HCT116 (cell line): ENCODE data around the gene SKI. TPM values are rescaled to one million over a fixed set of nuclear protein-coding genes. Genes with fewer than 3 reads are reported as not detected.

ENCODE experiments used
- ATAC-seq: fragments of 200-7000 bp; cut with Tn5 transposase; 2 replicates; pipeline ENCODE4 v1.9.1; 2020; ENCODE audit warnings: mild to moderate bottlenecking, moderate library complexity
- BruUV-seq: library from RNA; stranded (reverse); fragments of 400-500 nt; replicated peaks from 2 replicates; lab custom pipeline; 2021; lab: Mats Ljungman, UMichigan
- CTCF ChIA-PET: fragments of 300-600 bp; sonication (Branson Sonifier 250); formaldehyde crosslinking; loops from one replicate; lab custom pipeline; 2021; ENCODE audit warnings: antibody characterized with exemption; lab: Charles Lee
- POLR2A ChIA-PET: fragments of 300-600, 350-600 bp; sonication (Branson Sonifier 250); formaldehyde crosslinking; loops from one replicate; lab custom pipeline; 2021; ENCODE audit warnings: antibody characterized with exemption; lab: Charles Lee
- RAD21 ChIA-PET, 2 experiments: fragments of 300-600 bp; sonication (Branson Sonifier 250); formaldehyde crosslinking; loops; one replicate each; lab custom pipeline; 2023; ENCODE audit warnings: low total read pairs in 2 of 2; ENCODE audit not compliant: uncharacterized antibody in 2 of 2, unreplicated experiment in 2 of 2, low non-redundant PET in 1 of 2; lab: Charles Lee
- DNase-seq: peaks from one replicate; pipeline ENCODE4 v3.0.0-alpha.2; 2010; ENCODE audit warnings: low read depth, low spot score
- H2AFZ ChIP-seq: fragments of 200-600 bp; shearing (Covaris generic), sonication (generic); 2 replicates; pipeline ENCODE4 v1.6.1; 2017; ENCODE audit warnings: low read depth, mixed run types, mixed read lengths, antibody characterized with exemption, low read length; ENCODE audit not compliant: poor library complexity, severe bottlenecking
- H3K27ac ChIP-seq: 2 replicates; pipeline ENCODE4 v1.5.1; 2012; ENCODE audit warnings: low read depth, low read length
- H3K27me3 ChIP-seq: fragments of 200-600 bp; sonication (generic); 2 replicates; pipeline ENCODE4 v1.6.1; 2016; ENCODE audit warnings: mixed run types, low read length, mixed read lengths; ENCODE audit not compliant: insufficient read depth
- H3K36me3 ChIP-seq, 2 experiments: fragments of 200-500 bp in 1 of 2; fragments of 200-600 bp in 1 of 2; sonication (Bioruptor generic) in 1 of 2; sonication (generic) in 1 of 2; 2 replicates each; pipeline versions ENCODE4 v1.5.1 to v1.6.1; 2014 to 2016; ENCODE audit warnings: low read length in 2 of 2, inconsistent platforms in 1 of 2, mixed read lengths in 1 of 2, mixed run types in 1 of 2; ENCODE audit not compliant: insufficient read depth in 2 of 2, control insufficient read depth in 1 of 2
- H3K4me1 ChIP-seq, 2 experiments: fragments of 200-600 bp in 1 of 2; sonication (generic) in 1 of 2; 2 replicates each; pipeline versions ENCODE4 v1.5.1 to v1.6.1; 2012 to 2017; ENCODE audit warnings: low read length in 2 of 2, inconsistent platforms in 1 of 2, mild to moderate bottlenecking in 1 of 2, mixed read lengths in 1 of 2, mixed run types in 1 of 2, moderate library complexity in 1 of 2; ENCODE audit not compliant: insufficient read depth in 2 of 2, control insufficient read depth in 1 of 2
- H3K4me2 ChIP-seq: fragments of 200-600 bp; sonication (generic); 2 replicates; pipeline ENCODE4 v1.6.1; 2017; ENCODE audit warnings: mixed run types, low read length, mixed read lengths
- H3K4me3 ChIP-seq, 2 experiments: fragments of 200-600 bp in 1 of 2; sonication (generic) in 1 of 2; replicated peaks in 1 of 2; 2 replicates each; pipeline ENCODE4 v1.5.1; 2011 to 2016; ENCODE audit warnings: low read length in 2 of 2, control low read depth in 1 of 2, low read depth in 1 of 2, mild to moderate bottlenecking in 1 of 2, mixed read lengths in 1 of 2, mixed run types in 1 of 2
- H3K79me2 ChIP-seq: fragments of 200-600 bp; sonication (generic); 2 replicates; pipeline ENCODE4 v1.6.1; 2017; ENCODE audit warnings: mild to moderate bottlenecking, mixed run types, low read length, moderate library complexity, mixed read lengths; ENCODE audit not compliant: insufficient read depth
- H3K9ac ChIP-seq: fragments of 200-600 bp; sonication (generic); 2 replicates; pipeline ENCODE4 v1.6.1; 2016; ENCODE audit warnings: low read length, mixed read lengths
- H3K9me2 ChIP-seq: fragments of 200-600 bp; sonication (generic), shearing (Covaris generic); 2 replicates; pipeline ENCODE4 v1.6.1; 2017; ENCODE audit warnings: mixed run types, mild to moderate bottlenecking, moderate library complexity; ENCODE audit not compliant: insufficient read depth
- H3K9me3 ChIP-seq, 2 experiments: fragments of 200-500 bp in 1 of 2; fragments of 200-600 bp in 1 of 2; sonication (Bioruptor generic) in 1 of 2; sonication (generic) in 1 of 2; 2 replicates each; pipeline ENCODE4 v1.6.1; 2014 to 2017; ENCODE audit warnings: low read length in 2 of 2, mixed read lengths in 2 of 2, inconsistent platforms in 1 of 2, low read depth in 1 of 2, mild to moderate bottlenecking in 1 of 2, mixed run types in 1 of 2, moderate library complexity in 1 of 2; ENCODE audit not compliant: control insufficient read depth in 1 of 2, insufficient read depth in 1 of 2
- H4K20me1 ChIP-seq: fragments of 200-600 bp; sonication (generic), shearing (Covaris generic); 2 replicates; pipeline ENCODE4 v1.6.1; 2017; ENCODE audit warnings: mixed run types, mild to moderate bottlenecking, moderate library complexity; ENCODE audit not compliant: insufficient read depth
- ATF3 ChIP-seq: IDR thresholded peaks from 2 replicates; pipeline ENCODE4 v1.6.1; 2012
- CBX3 ChIP-seq: IDR thresholded peaks from 2 replicates; pipeline ENCODE4 v1.6.1; 2012; ENCODE audit warnings: low read depth
- CTCF ChIP-seq, 3 experiments: fragments of 200-600 bp in 1 of 3; sonication (generic) in 1 of 3; IDR thresholded peaks in 2 of 3; conservative IDR thresholded peaks in 1 of 3; 2 replicates each; pipeline ENCODE4 v1.5.1; 2012 to 2017; ENCODE audit warnings: low read depth in 2 of 3, low read length in 2 of 3, antibody characterized with exemption in 1 of 3, borderline replicate concordance in 1 of 3, control low read depth in 1 of 3, mild to moderate bottlenecking in 1 of 3, mixed read lengths in 1 of 3, mixed run types in 1 of 3, moderate library complexity in 1 of 3; ENCODE audit not compliant: insufficient read depth in 1 of 3
- ELF1 ChIP-seq: IDR thresholded peaks from 2 replicates; pipeline ENCODE4 v1.6.1; 2012; ENCODE audit warnings: low read depth, borderline replicate concordance
- EZH2 ChIP-seq: fragments of 200-600 bp; sonication (generic); IDR thresholded peaks from 2 replicates; pipeline ENCODE4 v1.6.1; 2017; ENCODE audit warnings: antibody characterized with exemption, mixed run types
- POLR2AphosphoS5 ChIP-seq: IDR thresholded peaks from 2 replicates; pipeline ENCODE4 v1.6.1; 2011; ENCODE audit warnings: mild to moderate bottlenecking, low read depth, low read length, moderate library complexity
- RAD21 ChIP-seq: IDR thresholded peaks from 2 replicates; pipeline ENCODE4 v1.6.1; 2012; ENCODE audit warnings: low read depth, mild to moderate bottlenecking
- SP1 ChIP-seq: IDR thresholded peaks from 2 replicates; pipeline ENCODE4 v1.6.1; 2012; ENCODE audit warnings: low read depth
- YY1 ChIP-seq: IDR thresholded peaks from 2 replicates; pipeline ENCODE4 v1.6.1; 2011; ENCODE audit warnings: low read length, low read depth, moderate library complexity, mild to moderate bottlenecking; ENCODE audit not compliant: insufficient replicate concordance; ENCODE audit errors: extremely low read depth
- ZBTB33 ChIP-seq: IDR thresholded peaks from 2 replicates; pipeline ENCODE4 v1.6.1; 2011; ENCODE audit warnings: mild to moderate bottlenecking, low read length, moderate library complexity; ENCODE audit not compliant: insufficient replicate concordance; ENCODE audit errors: extremely low read depth
- intact Hi-C: fragments of 100-400 bp; cut with micrococcal nuclease; formaldehyde crosslinking; loops from 2 replicates; pipeline ENCODE4 v1.10.0; 2022
- total RNA-seq: library from RNA; stranded (reverse); gene quantifications from one replicate; pipeline ENCODE4 v1.2.1, GENCODE V29; 2021; ENCODE audit not compliant: unreplicated experiment

Gene SKI
- total RNA-seq, 1 experiment from 2014 or later = 56.2 TPM

GRCh38 chr1:2298685-2299084 lies 70.6 kb downstream of the SKI start:
- Histone ChIP-seq H3K36me3 (0 out of 4 replicates have a peak, but pooled peaks cover 3 to 4% of the 10 kb centered on the region in 2 experiments), H3K4me3 (no peak overlapping the region), H3K9me3 (no peaks in the 10 kb centered on the region), H4K20me1 (no peaks in the 10 kb centered on the region), H2AFZ (no peak overlapping the region), H3K27ac (no peak overlapping the region), H3K4me2 (no peak overlapping the region), H3K9ac (no peak overlapping the region), H3K9me2 (no peaks in the 10 kb centered on the region), H3K27me3 (no peaks in the 10 kb centered on the region), H3K4me1 (no peaks in the 10 kb centered on the region), H3K79me2 (peaks cover 90% of the 10 kb centered on the region)
- BruUV-seq = no TSS peak
- TF ChIP-seq ELF1 (no peak), RAD21 (no peak), SP1 (no peak), POLR2AphosphoS5 (no peak), ATF3 (no peak), YY1 (no peak), CTCF (IDR thresholded peaks at IDR 0.05 in 2 of 3, conservative IDR thresholded peaks at IDR 0.05 in 1 of 3; ENCODE audit: borderline replicate concordance in 1 of 3, insufficient read depth in 1 of 3, low read depth in 2 of 3, low read length in 2 of 3) (no peak), ZBTB33 (no peak), EZH2 (no peak), CBX3 (no peak)
- ChIA-PET RAD21 (no interaction called here), CTCF (no interaction called here), POLR2A (no interaction called here)
- ATAC-seq (no peak), DNase-seq (no peak)
- intact Hi-C loops = no loop called here
